Gastroesophageal sphincter (tissue), 4 donors: ENCODE data around the gene MALT1. TPM values are rescaled to one million over a fixed set of nuclear protein-coding genes. Genes with fewer than 3 reads are reported as not detected.
A peak's percentile ranks its signal among the peaks of the same experiment; 100 is the strongest.

Source experiments
- ATAC-seq: fragments of 150-250 bp; one replicate; pipeline ENCODE4 v1.9.1; 2016; ENCODE audit warnings: mild to moderate bottlenecking, moderate library complexity
- H3K27ac ChIP-seq, 4 donors: fragments of 200-600 bp; sonication (generic) in 3 of 4; 1 replicate in 3 of 4; 2 replicates in 1 of 4; pipeline ENCODE4 v1.5.1; 2016 to 2019
- H3K27me3 ChIP-seq: fragments of 200-600 bp; sonication (generic); one replicate; pipeline ENCODE4 v1.5.1; 2019
- H3K36me3 ChIP-seq, 2 donors: fragments of 200-600 bp; sonication (generic); one replicate each; pipeline ENCODE4 v1.5.1; 2019; ENCODE audit warnings: control low read depth in 1 of 2
- H3K4me1 ChIP-seq, 3 donors: fragments of 200-600 bp; sonication (generic); 1 replicate in 2 of 3; 2 replicates in 1 of 3; pipeline ENCODE4 v1.5.1; 2016 to 2019; ENCODE audit warnings: control low read depth in 2 of 3
- H3K4me3 ChIP-seq, 2 donors: fragments of 200-600 bp; sonication (generic); one replicate each; pipeline ENCODE4 v1.5.1; 2019; ENCODE audit warnings: mild to moderate bottlenecking in 1 of 2, moderate library complexity in 1 of 2
- H3K9me3 ChIP-seq, 3 donors: fragments of 200-600 bp; sonication (generic); one replicate each; pipeline ENCODE4 v1.5.1; 2017 to 2019; ENCODE audit warnings: control low read depth in 2 of 3
- CTCF ChIP-seq, 4 experiments: fragments of 200-600 bp in 2 of 4; fragments of 450-650 bp in 2 of 4; sonication (generic) in 1 of 4; IDR thresholded peaks; one replicate each; pipeline ENCODE4 v1.5.1; 2017 to 2019; ENCODE audit warnings: antibody characterized with exemption in 4 of 4, mild to moderate bottlenecking in 2 of 4, moderate library complexity in 2 of 4
- EP300 ChIP-seq: sonication (generic); formaldehyde crosslinking; IDR thresholded peaks from one replicate; pipeline ENCODE4 v1.6.1; 2017; ENCODE audit warnings: antibody characterized with exemption, mild to moderate bottlenecking
- POLR2A ChIP-seq, 2 donors: fragments of 450-650 bp; IDR thresholded peaks; one replicate each; pipeline ENCODE4 v1.6.1; 2017; ENCODE audit warnings: antibody characterized with exemption in 2 of 2, mild to moderate bottlenecking in 2 of 2, moderate library complexity in 1 of 2
- POLR2AphosphoS5 ChIP-seq: sonication (generic); formaldehyde crosslinking; IDR thresholded peaks from one replicate; pipeline ENCODE4 v1.6.1; 2017; ENCODE audit warnings: antibody characterized with exemption
- WGBS, 2 donors: methylation state at CpG; one replicate each; pipeline ENCODE4 v1.1.5; 2018; ENCODE audit warnings: low coverage in 1 of 2; 5-methylcytosine and 5-hydroxymethylcytosine counted together
- total RNA-seq, 4 donors: library from RNA; depleted of rRNA; stranded (reverse); fragments of >200 nt; gene quantifications; one replicate each; pipeline ENCODE4 v1.1.0, GENCODE V29; 2016

The MALT1 gene
- total RNA-seq, 4 donors from 2014 or later: 19.4 to 26.6 (median 24.1) TPM

DNA sequence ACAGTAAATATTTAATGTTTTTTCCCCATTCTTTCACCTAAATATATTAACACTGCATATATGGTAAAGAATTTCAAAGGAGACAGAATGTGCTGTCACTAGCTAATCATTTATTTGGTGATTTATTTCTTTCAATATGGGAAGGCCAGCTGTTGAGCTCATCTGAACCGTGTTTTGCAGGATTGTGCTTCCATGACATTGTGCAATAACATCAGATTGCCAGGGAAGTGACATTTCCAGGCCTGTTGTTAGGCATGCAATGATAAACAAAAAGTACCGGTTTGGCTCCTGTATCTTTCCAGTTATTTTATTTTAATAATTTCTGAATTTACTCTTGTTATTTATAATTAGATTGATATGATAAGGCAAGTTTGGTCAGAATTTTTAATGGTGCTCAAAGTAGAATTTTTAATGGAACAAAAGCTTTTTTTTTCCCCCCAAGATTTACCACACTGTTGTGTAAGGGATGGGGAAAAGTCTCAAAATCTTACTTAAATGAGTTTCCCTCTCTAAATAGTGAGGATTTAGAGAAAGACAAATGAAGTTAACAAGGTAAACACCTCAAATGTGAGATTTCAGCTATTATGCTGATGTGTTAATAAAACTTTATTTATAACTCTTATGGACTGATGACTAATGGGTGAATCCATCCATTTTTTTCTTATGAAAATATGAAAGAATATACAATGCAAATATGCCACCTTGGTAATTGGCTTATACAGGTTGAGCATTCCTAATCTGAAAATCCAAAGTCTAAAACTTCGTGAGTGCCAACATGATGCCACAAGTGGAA, 52.7 kb downstream of the MALT1 start:
- Histone ChIP-seq H3K4me3 (no peak overlapping the region), H3K27ac (no peak overlapping the region), H3K27me3 (no peaks in the 10 kb centered on the region), H3K36me3 (peaks cover 0 to 23% of the 10 kb centered on the region in 2 donors), H3K9me3 (no peaks in the 10 kb centered on the region), H3K4me1 (no peaks in the 10 kb centered on the region)
- 60 to 73% methylated on average over 3 of the region's 3 CpGs for WGBS, 2 donors
- peak; percentile 62 for ATAC-seq
- TF ChIP-seq POLR2AphosphoS5 (no peak), POLR2A (IDR thresholded peaks at IDR 0.05) (no peak), EP300 (no peak), CTCF (IDR thresholded peaks at IDR 0.05) (no peak)

DNA sequence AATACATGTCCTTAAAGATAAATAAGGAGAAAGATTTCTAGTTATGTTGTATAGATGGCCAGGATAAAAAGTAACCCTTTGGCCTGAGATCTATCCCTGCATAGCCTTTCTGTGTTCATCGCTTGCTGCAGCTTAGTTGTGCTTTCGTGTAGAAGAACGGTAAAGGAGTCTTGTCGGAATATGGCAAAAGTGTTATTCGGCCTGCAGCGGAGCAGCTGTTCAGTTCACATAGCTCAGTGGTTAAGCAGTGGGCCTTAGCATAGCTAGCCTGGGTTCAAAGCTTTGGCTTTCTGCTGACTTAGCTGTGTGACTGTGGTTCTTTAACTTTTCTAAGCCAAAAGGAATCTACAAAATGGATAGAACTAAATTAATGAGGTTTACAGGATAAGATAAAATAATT, 55.4 kb downstream of the MALT1 start:
- no peaks in the 10 kb centered on the region for H3K9me3 ChIP-seq
- TF ChIP-seq POLR2A (IDR thresholded peaks at IDR 0.05) (no peak), CTCF (IDR thresholded peaks at IDR 0.05) (no peak), EP300 (no peak), POLR2AphosphoS5 (no peak)
- no peak overlapping the region for H3K4me3 ChIP-seq
- no peak overlapping the region for H3K27ac ChIP-seq
- no peak for ATAC-seq
- no peaks in the 10 kb centered on the region for H3K27me3 ChIP-seq
- no peaks in the 10 kb centered on the region for H3K4me1 ChIP-seq
- H3K36me3 ChIP-seq: peaks cover 0 to 20% of the 10 kb centered on the region in 2 donors
- 91 to 92% methylated on average over 6 of the region's 6 CpGs for WGBS, 2 donors

- H3K27ac ChIP-seq: no peak overlapping the region
- WGBS, 2 donors: 86 to 92% methylated on average over 4 to 6 of the region's 6 CpGs
- peaks cover 0 to 21% of the 10 kb centered on the region in 2 donors for H3K36me3 ChIP-seq
- ATAC-seq: no peak
- H3K4me1 ChIP-seq: no peaks in the 10 kb centered on the region
- TF ChIP-seq POLR2A (IDR thresholded peaks at IDR 0.05): no peak
- no peak for TF ChIP-seq POLR2AphosphoS5
- no peak for TF ChIP-seq CTCF (IDR thresholded peaks at IDR 0.05)
- no peak for TF ChIP-seq EP300
- no peaks in the 10 kb centered on the region for H3K27me3 ChIP-seq
- no peaks in the 10 kb centered on the region for H3K9me3 ChIP-seq
- H3K4me3 ChIP-seq: no peak overlapping the region
Measured at GRCh38 chr18:58727776-58728500, 56.7 kb downstream of the MALT1 start.

GRCh38 chr18:58728719-58729118, 57.5 kb downstream of the MALT1 start:
- 77 to 100% methylated on average over 2 to 3 of the region's 3 CpGs for WGBS, 2 donors
- Histone ChIP-seq H3K4me1 (no peaks in the 10 kb centered on the region), H3K9me3 (peaks cover 0 to under 1% (median 0%) of the 10 kb centered on the region in 3 donors), H3K27ac (no peak overlapping the region), H3K27me3 (no peaks in the 10 kb centered on the region), H3K36me3 (peaks cover 0 to 26% of the 10 kb centered on the region in 2 donors), H3K4me3 (no peak overlapping the region)
- TF ChIP-seq EP300 (no peak), CTCF (IDR thresholded peaks at IDR 0.05) (no peak), POLR2AphosphoS5 (no peak), POLR2A (IDR thresholded peaks at IDR 0.05) (no peak)
- no peak for ATAC-seq
